GM18511 (cell line): ENCODE measurements around the gene STX4.
A peak's percentile ranks its signal among the peaks of the same experiment; 100 is the strongest.

Experiments used
- ATAC-seq: cut with Tn5 transposase; IDR thresholded peaks from one replicate; pipeline ENCODE4 v1.9.1; 2021; ENCODE audit warnings: mild to moderate bottlenecking, moderate library complexity; ENCODE audit not compliant: unreplicated experiment

The STX4 gene

DNA sequence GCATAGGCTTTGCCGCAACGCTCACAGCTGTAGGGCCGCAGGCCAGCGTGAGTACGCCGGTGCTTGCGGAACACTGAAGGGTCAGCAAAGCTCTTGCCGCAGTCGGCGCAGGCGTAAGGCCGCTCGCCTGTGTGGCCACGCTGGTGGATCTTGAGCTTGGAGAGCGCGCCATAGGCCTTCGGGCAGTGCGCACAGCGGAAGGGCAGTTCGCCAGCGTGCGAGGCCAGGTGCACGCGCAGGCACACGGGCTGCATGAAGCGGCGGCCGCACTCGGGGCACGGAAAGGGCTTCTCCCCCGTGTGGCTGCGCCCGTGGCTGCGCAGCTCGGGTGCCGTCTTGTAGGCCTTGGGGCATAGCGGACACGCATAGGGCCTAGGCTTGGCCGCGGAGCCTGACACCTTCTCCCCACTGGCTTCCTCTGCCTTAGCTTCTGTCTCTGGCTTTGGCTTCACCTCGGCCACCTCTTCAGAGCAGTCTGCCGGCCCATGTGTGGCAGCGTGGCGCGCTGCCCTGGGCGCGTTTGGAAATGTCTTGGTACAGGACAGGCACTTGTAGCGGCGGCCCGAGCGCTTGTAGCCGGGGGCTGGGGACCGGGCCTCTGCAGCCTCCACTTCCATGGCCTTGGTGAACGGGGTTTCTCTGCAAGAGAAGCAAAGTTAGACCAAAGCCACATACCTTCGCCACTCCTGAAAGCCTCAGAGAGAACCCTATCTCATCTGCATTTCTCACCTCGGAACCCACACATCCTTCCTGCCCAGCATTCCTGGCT lies 30.7 kb downstream of the STX4 start:
- no peak for ATAC-seq

DNA sequence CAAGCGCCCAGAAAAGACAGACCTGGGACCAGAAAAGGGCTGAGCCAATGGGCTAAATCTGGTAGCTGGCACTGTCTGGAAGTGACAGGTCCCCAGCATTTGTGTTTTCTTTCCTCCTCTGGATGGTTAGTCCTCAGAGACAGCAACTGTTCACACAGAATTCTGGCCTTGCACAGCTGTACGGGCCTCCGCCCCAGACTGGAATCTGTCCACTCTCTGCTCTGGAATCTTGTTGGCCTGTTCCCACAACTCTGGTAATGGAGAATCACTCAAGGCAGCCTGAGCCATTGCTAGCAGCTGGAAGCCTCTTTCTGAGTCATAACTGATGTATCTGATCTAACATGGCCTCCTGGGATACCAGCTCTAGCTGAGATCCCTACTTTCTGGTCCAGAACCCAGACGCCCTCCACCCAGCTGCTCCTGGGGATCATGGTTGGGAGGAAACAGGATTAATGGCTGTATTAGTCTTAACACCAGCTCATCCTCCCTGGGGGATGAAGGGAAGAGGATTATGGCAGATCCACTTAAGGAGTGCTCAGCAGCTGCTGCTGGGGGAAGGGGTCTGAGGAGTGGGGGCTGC lies 31.6 kb downstream of the STX4 start:
- no peak for ATAC-seq

DNA sequence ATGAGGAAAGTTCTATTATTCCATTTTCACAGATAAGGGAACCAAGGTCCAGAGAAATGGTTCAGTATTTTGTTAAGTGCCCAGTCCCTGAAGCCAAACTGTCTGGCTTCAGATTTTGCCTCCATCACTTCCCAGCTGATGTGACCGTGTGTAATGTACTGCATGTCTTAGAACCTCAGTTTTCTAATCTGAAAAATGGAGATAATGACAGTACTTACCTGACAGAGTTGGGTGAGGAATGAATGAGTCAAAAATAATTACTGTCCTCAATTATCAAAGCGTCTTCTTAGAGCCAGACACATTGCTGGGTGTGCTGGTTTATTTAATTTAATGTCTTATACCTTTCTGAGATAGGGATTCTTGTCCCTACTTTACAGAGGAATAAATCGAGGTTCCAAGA lies 34.0 kb downstream of the STX4 start:
- ATAC-seq: no peak

DNA sequence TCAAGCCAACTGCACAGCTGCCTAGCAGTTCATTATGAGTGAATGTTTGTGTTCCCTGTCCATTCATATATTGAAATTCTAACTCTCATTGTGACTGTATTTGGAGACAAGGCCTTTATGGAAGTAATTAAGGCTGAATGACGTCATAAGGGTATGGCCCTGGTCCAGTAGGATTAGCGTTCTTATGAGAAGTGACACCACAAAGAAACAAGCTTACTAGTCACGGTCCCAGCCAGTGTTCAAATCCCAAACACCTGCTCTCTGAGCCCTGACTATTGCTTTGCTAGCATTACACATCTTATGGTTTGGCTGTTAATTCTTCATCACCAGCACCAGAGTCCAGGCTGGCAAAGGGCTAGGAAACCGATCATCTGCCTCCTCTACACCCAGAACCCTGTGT lies 38.5 kb downstream of the STX4 start:
- ATAC-seq: no peak

DNA sequence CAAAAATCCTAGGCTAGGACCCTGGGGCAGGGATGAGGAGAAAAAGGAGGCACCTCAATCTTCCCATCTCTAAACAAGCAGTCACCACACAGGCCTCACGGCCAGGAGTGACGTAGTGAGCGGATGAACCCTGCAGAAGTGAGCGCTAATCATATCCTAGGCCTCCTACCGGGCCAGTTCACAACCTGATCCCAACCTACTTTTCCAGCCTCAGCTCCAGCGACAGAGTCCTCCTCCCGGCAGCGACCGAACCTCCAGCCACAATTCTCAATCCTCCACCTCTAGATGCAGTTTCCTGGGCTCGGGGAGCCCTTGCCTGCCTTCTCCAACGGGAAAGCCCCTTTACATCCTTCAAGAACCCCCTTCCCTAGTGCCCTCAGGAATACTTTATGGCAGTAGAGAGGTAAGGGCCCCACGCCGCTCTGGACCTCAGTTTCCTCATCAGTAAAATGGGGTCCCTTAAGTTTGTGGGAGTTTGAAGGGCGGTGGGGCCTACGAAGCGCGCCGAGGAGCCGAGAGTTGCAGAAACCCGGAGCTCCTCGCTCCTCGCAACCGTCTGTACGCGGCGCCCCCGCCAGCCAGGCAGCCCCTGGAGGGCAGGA lies 39.3 kb downstream of the STX4 start:
- ATAC-seq: peak; percentile 8

DNA sequence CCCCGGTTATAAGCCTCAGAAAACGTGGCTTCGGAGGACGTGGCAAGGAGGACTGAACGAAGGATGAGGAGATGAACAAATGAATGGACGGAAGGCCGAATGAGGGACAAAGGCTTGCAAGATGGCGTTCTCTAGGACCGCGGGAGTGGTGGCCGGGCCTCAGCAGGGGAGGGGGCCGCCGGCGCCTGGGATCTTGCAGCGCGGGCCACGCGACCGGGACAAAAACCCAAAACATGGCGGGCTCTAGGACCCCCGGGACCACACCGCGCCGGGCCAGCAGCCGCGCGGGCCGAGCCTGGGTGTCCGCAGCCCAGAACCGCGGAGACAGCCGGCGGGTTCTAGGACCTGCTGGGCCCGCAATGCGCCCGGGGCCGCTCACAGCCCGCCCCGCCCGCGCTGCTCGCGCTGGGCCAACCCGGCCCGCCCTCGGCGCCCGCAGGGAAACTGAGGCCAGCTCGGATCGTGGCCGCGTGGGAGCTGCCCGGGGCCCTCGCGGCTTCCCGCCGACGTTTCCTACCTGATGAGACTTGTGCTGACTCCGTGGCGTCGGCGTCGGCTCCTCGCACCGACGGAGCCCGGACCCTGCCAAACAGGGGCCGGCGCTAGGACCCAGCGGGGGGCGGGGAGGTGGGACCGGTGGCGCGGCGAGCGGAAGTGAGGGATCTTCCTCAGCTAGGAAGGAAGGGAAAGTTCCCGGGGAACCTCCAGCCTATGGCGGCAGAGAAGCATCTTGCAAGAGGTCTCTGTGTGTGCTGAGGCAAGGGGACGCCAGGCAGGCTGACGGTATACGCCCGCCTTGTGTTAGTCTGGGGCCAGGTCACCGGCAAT lies 40.0 kb downstream of the STX4 start:
- peak; percentile 66 for ATAC-seq

DNA sequence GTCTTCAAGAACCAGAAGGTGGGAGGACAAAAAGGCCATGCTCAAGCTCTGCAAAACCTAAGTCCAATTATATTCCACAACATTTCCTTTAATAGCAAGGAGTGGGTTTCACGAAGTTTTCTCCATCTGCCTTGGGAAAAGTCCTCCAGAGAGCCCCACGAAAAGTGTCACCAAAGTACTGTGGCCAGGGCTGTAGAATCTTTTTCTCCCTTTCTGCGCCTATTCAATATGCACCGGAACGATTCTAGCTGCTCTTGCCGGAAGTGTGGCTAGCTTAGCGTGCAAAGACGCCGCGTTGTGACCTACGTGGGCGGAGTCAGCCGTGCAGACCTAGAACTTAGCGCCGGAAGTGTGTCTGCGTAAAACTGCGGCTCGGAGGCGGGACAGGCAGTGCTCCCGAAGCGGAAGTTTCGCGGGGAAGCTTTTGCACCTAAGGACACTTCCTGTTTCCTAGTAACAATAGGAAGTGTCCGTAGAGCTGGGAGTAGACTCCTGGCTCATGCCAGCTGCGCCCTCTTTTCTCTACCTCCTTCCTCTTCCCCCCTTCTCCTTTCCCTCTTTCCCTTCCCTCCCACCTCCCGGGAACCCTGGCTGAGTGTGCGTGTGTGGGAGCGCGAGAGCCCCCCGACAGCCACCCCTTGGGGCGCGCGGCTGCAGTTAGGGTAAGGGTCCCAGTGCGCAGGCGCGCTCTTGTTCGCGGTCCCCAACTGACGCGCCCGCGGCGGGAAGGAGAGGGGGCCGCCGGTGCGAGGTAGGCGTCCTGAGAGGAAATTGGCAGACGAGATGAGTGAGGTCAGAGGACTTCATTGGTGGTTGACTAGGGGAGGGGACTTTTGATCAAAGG lies 40.8 kb downstream of the STX4 start, which contains the start of the genes ZNF646 and ZNF668:
Gene ZNF646, plus strand, starts transcription at position 453 of the 844 bp plus-strand sequence. CDS start 1,903 bp downstream, outside the sequence.
Gene ZNF668, minus strand, starts transcription at position 271 of the 844 bp plus-strand sequence. CDS start 9,781 bp downstream, outside the sequence.
- ATAC-seq: peak; percentile 79

DNA sequence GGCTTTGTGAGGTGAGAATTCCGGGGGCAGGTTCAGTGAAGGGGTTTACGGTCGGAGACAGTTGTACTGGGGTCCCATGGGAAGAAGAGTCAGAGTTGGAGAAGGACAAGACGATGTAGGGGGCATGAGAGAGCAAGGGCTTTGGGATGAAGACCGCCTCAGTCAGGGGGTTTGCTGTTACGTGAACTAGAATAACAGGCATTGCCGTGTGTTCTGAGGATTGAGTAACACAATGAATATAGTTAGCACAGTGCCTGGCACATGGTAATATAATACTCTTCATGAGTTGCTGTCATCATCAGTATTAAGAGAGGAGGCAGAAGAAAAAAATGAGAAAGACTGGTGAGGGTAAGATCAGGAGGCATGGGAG lies 41.4 kb downstream of the STX4 start:
- no peak for ATAC-seq

DNA sequence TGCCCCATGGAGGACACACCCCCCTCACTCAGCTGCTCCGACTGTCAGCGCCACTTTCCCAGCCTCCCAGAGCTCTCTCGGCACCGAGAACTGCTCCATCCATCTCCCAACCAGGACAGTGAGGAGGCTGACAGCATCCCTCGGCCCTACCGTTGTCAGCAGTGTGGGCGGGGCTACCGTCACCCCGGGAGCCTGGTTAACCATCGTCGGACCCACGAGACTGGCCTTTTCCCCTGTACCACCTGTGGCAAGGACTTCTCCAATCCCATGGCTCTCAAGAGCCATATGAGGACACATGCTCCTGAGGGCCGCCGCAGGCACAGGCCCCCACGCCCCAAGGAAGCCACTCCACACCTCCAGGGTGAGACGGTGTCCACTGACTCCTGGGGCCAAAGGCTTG lies 43.0 kb downstream of the STX4 start:
- ATAC-seq: no peak

DNA sequence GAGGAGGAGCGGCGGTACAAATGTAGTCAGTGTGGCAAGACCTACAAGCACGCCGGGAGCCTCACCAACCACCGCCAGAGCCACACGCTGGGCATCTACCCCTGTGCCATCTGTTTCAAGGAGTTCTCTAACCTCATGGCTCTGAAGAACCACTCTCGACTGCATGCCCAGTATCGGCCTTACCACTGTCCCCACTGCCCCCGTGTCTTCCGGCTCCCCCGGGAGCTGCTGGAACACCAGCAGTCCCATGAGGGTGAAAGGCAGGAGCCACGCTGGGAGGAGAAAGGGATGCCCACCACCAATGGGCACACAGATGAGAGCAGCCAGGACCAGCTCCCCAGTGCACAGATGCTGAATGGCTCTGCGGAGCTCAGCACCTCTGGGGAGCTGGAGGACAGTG lies 43.7 kb downstream of the STX4 start:
- ATAC-seq: no peak

DNA sequence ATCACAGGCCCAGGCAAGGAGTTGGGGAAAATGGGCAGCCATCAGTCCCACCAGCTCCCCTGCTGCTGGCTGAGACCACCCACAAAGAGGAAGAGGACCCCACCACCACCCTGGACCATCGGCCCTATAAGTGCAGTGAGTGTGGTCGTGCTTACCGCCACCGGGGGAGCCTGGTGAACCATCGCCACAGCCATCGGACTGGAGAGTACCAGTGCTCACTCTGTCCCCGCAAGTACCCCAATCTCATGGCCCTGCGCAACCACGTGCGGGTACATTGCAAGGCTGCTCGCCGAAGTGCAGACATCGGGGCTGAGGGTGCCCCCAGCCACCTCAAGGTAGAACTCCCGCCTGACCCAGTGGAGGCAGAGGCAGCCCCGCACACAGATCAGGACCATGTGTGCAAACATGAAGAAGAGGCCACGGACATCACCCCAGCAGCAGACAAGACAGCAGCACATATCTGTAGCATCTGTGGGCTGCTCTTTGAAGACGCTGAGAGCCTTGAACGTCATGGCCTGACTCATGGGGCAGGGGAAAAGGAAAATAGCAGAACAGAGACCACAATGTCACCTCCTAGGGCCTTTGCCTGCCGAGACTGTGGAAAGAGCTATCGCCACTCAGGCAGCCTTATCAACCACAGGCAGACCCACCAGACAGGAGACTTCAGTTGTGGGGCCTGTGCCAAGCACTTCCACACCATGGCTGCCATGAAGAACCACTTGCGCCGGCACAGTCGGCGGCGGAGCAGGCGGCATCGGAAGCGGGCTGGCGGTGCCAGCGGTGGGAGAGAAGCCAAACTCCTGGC lies 44.4 kb downstream of the STX4 start:
- no peak for ATAC-seq

DNA sequence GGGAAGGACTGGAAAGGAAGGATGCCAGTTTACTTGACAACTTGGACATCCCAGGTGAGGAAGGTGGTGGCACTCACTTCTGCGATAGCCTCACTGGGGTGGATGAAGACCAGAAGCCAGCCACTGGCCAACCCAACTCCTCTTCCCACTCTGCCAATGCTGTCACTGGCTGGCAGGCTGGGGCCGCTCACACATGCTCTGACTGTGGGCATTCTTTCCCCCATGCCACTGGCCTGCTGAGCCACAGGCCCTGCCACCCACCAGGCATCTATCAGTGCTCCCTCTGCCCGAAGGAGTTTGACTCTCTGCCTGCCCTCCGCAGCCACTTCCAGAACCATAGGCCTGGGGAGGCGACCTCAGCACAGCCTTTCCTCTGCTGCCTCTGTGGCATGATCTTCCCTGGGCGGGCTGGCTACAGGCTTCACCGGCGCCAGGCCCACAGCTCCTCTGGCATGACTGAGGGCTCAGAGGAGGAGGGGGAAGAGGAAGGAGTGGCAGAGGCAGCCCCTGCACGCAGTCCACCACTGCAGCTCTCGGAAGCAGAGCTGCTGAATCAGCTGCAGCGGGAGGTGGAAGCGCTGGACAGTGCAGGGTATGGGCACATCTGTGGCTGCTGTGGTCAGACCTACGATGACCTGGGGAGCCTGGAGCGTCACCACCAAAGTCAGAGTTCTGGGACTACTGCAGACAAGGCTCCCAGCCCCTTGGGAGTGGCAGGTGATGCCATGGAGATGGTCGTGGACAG lies 45.4 kb downstream of the STX4 start:
- ATAC-seq: no peak

DNA sequence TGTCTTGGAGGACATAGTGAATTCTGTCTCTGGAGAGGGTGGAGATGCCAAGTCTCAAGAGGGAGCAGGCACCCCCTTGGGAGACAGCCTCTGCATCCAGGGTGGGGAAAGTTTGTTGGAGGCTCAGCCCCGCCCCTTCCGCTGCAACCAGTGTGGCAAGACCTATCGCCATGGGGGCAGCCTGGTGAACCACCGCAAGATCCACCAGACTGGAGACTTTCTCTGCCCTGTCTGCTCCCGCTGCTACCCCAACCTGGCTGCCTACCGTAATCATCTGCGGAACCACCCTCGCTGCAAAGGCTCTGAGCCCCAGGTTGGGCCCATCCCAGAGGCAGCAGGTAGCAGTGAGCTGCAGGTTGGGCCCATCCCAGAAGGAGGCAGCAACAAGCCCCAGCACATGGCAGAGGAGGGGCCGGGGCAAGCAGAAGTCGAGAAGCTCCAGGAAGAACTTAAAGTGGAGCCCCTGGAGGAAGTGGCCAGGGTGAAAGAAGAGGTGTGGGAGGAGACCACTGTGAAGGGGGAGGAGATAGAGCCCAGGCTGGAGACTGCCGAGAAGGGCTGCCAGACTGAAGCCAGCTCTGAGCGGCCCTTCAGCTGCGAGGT lies 46.1 kb downstream of the STX4 start:
- ATAC-seq: no peak

DNA sequence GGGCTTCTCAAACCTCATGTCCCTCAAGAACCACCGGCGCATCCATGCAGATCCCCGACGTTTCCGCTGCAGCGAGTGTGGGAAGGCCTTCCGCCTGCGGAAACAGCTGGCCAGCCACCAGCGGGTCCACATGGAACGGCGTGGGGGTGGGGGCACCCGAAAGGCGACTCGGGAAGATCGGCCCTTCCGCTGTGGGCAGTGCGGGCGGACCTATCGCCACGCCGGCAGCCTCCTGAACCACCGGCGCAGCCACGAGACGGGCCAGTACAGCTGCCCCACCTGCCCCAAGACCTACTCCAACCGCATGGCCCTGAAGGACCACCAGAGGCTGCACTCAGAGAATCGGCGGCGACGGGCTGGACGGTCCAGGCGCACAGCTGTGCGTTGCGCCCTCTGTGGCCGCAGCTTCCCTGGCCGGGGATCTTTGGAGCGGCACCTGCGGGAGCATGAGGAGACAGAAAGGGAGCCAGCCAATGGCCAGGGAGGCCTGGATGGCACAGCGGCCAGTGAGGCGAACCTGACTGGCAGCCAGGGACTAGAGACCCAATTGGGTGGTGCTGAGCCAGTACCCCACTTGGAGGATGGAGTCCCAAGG lies 46.8 kb downstream of the STX4 start:
- no peak for ATAC-seq

DNA sequence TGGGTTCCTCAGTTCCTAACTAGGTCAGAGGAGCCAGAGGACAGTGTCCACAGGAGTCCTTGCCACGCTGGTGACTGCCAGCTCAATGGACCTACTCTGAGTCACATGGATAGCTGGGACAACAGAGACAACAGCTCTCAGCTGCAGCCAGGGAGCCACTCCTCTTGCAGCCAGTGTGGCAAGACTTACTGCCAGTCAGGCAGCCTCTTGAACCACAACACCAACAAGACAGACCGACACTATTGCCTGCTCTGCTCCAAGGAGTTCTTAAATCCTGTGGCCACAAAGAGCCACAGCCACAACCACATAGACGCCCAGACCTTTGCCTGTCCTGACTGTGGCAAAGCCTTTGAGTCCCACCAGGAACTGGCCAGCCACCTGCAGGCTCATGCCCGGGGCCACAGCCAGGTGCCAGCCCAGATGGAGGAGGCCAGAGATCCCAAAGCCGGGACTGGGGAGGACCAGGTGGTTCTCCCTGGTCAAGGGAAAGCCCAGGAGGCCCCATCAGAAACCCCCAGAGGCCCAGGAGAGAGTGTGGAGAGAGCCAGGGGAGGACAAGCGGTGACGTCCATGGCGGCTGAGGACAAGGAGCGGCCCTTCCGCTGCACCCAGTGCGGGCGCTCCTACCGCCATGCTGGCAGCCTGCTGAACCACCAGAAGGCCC lies 47.5 kb downstream of the STX4 start:
- no peak for ATAC-seq

DNA sequence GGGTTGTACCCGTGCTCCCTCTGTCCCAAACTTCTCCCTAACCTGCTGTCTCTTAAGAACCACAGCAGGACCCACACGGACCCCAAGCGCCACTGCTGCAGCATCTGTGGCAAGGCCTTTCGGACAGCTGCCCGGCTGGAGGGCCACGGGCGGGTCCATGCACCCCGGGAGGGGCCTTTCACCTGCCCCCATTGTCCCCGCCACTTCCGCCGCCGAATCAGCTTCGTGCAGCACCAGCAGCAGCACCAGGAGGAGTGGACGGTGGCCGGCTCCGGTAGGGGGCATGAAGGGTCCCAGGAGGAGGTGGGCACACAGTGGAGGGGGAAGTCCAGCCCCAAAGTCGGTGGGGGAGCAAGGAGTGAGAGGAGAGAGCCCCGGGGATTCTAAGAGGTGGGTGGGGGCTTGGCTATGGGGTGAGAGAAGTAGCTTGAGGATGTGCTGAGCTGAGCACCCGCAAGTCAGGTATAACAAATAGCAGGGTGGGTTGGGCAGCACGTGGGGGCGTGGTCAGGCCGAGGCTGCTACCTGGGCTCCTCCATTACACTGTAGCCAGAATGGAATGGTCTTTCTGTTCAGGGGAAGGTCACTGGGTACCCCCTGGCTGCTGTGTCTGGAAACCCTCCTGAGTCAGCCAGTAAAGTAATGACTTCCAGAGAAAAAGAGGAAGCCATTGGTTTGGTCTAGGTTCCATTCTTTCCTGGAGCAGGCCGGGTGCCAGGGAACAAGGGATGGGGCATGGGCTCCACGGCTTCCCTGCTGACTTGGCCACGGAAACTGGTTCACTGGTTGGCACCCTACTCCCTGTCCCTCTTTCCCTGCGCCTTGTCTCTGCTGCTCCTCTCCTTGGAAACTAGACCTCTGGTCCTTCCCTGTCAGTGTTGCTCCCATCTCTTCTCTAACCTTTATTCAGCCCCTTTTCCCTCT lies 48.3 kb downstream of the STX4 start:
- no peak for ATAC-seq
